Caco-2 (cell line): ENCODE data around the gene FAM184A. TPM values are rescaled to one million over a fixed set of nuclear protein-coding genes. Genes with fewer than 3 reads are reported as not detected.

ENCODE experiments used
- BruUV-seq: library from RNA; stranded (reverse); fragments of 400-500 nt; replicated peaks from 2 replicates; lab custom pipeline; 2021; lab: Mats Ljungman, UMichigan
- CTCF ChIA-PET: fragments of 300-600 bp; sonication (Branson Sonifier 250); formaldehyde crosslinking; loops from one replicate; lab custom pipeline; 2022; ENCODE audit warnings: antibody characterized with exemption; lab: Charles Lee
- POLR2A ChIA-PET: fragments of 300-600 bp; sonication (Branson Sonifier 250); formaldehyde crosslinking; loops from one replicate; lab custom pipeline; 2022; ENCODE audit warnings: antibody characterized with exemption; lab: Charles Lee
- DNase-seq, 2 experiments: peaks; one replicate each; pipeline versions ENCODE4 v3.0.0 to v3.0.0-alpha.2; 2020 to 2022
- H3K27me3 ChIP-seq: replicated peaks from 2 replicates; pipeline ENCODE4 v1.6.0; 2011; ENCODE audit warnings: low read length; ENCODE audit not compliant: control insufficient read depth, insufficient read depth
- H3K36me3 ChIP-seq: 2 replicates; pipeline ENCODE4 v1.5.1; 2011; ENCODE audit warnings: low read length; ENCODE audit not compliant: control insufficient read depth, insufficient read depth
- H3K4me1 ChIP-seq: fragments of 250-450 bp; sonication (Bioruptor Pico); 2 replicates; pipeline ENCODE4 v1.5.1; 2020; ENCODE audit warnings: mild to moderate bottlenecking
- H3K4me3 ChIP-seq: 2 replicates; pipeline ENCODE4 v1.5.1; 2011; ENCODE audit warnings: low read depth, mild to moderate bottlenecking, control low read depth, low read length
- H3K9me3 ChIP-seq: fragments of 250-450 bp; sonication (Bioruptor Pico); 2 replicates; pipeline ENCODE4 v1.5.1; 2020; ENCODE audit warnings: mild to moderate bottlenecking, moderate library complexity
- H3K27ac Mint-ChIP-seq: one replicate; pipeline ENCODE4 v1.8.0; 2022; ENCODE audit warnings: mixed read lengths; ENCODE audit not compliant: unreplicated experiment
- H3K27me3 Mint-ChIP-seq: one replicate; pipeline ENCODE4 v1.8.0; 2022; ENCODE audit warnings: mixed read lengths; ENCODE audit not compliant: insufficient read depth, unreplicated experiment
- H3K36me3 Mint-ChIP-seq: one replicate; pipeline ENCODE4 v1.8.0; 2022; ENCODE audit warnings: mild to moderate bottlenecking, mixed read lengths; ENCODE audit not compliant: insufficient read depth, unreplicated experiment
- H3K4me1 Mint-ChIP-seq: one replicate; pipeline ENCODE4 v1.8.0; 2022; ENCODE audit warnings: low read depth, mixed read lengths; ENCODE audit not compliant: unreplicated experiment
- H3K4me3 Mint-ChIP-seq: one replicate; pipeline ENCODE4 v1.8.0; 2022; ENCODE audit warnings: mild to moderate bottlenecking, moderate library complexity, mixed read lengths; ENCODE audit not compliant: unreplicated experiment
- H3K9me3 Mint-ChIP-seq: one replicate; pipeline ENCODE4 v1.8.0; 2022; ENCODE audit warnings: mixed read lengths; ENCODE audit not compliant: unreplicated experiment
- CTCF ChIP-seq, 2 experiments: fragments of 200-600 bp in 1 of 2; IDR thresholded peaks; 1 replicate in 1 of 2; 2 replicates in 1 of 2; pipeline versions ENCODE4 v1.5.1 to v1.8.0; 2011 to 2022; ENCODE audit warnings: antibody characterized with exemption in 1 of 2, control low read depth in 1 of 2, inconsistent platforms in 1 of 2, low read depth in 1 of 2, low read length in 1 of 2, mild to moderate bottlenecking in 1 of 2, moderate library complexity in 1 of 2; ENCODE audit not compliant: insufficient read depth in 1 of 2, severe bottlenecking in 1 of 2, unreplicated experiment in 1 of 2
- intact Hi-C: fragments of 100-400 bp; cut with micrococcal nuclease; formaldehyde crosslinking; loops from one replicate; pipeline ENCODE4 v1.10.0; 2022; ENCODE audit not compliant: unreplicated experiment
- total RNA-seq: library from RNA; stranded (reverse); gene quantifications from 2 replicates; pipeline ENCODE4 v1.2.3, GENCODE V29; 2022

The FAM184A gene
- total RNA-seq, 1 experiment from 2014 or later: 10.8 TPM

- TF ChIP-seq CTCF (IDR thresholded peaks at IDR 0.05; ENCODE audit: insufficient read depth in 1 of 2, low read depth in 1 of 2, low read length in 1 of 2, severe bottlenecking in 1 of 2, unreplicated experiment in 1 of 2): no peak
- H3K36me3 Mint-ChIP-seq: peaks cover under 1% of the 10 kb centered on the region
- no peaks in the 10 kb centered on the region for H3K4me1 ChIP-seq
- H3K27ac Mint-ChIP-seq: no peak overlapping the region
- no peaks in the 10 kb centered on the region for H3K36me3 ChIP-seq
- no peaks in the 10 kb centered on the region for H3K9me3 ChIP-seq
- no TSS peak for BruUV-seq
- H3K9me3 Mint-ChIP-seq: no peaks in the 10 kb centered on the region
- CTCF ChIA-PET: no interaction called here
- intact Hi-C loops: no loop called here
- DNase-seq: no peak
- H3K27me3 ChIP-seq: no peaks in the 10 kb centered on the region
- no peaks in the 10 kb centered on the region for H3K27me3 Mint-ChIP-seq
- no peaks in the 10 kb centered on the region for H3K4me1 Mint-ChIP-seq
- no peak overlapping the region for H3K4me3 ChIP-seq
- POLR2A ChIA-PET: no interaction called here
- H3K4me3 Mint-ChIP-seq: no peak overlapping the region
Measured at GRCh38 chr6:118974790-118975189, 103.7 kb downstream of the FAM184A start.

GRCh38 chr6:118971682-118972081, 106.8 kb downstream of the FAM184A start:
- Histone ChIP-seq H3K36me3 (no peaks in the 10 kb centered on the region), H3K27me3 (no peaks in the 10 kb centered on the region), H3K4me3 (no peak overlapping the region), H3K9me3 (no peaks in the 10 kb centered on the region), H3K4me1 (no peaks in the 10 kb centered on the region)
- ChIA-PET CTCF (interaction anchor here (1.3 kb wide), 1 partner anchor 139 kb away, joined by 3 read pairs; no protein-coding TSS in a partner anchor), POLR2A (no interaction called here)
- Mint-ChIP-seq H3K36me3 (no peaks in the 10 kb centered on the region), H3K9me3 (no peaks in the 10 kb centered on the region), H3K4me3 (no peak overlapping the region), H3K27me3 (no peaks in the 10 kb centered on the region), H3K4me1 (no peaks in the 10 kb centered on the region), H3K27ac (no peak overlapping the region)
- intact Hi-C loops: no loop called here
- TF ChIP-seq CTCF (IDR thresholded peaks at IDR 0.05; ENCODE audit: insufficient read depth in 1 of 2, low read depth in 1 of 2, low read length in 1 of 2, severe bottlenecking in 1 of 2, unreplicated experiment in 1 of 2): no peak
- no peak for DNase-seq
- BruUV-seq: no TSS peak

GRCh38 chr6:118970866-118971265, 107.6 kb downstream of the FAM184A start:
- no peak for TF ChIP-seq CTCF (IDR thresholded peaks at IDR 0.05; ENCODE audit: insufficient read depth in 1 of 2, low read depth in 1 of 2, low read length in 1 of 2, severe bottlenecking in 1 of 2, unreplicated experiment in 1 of 2)
- no peaks in the 10 kb centered on the region for H3K9me3 Mint-ChIP-seq
- CTCF ChIA-PET: interaction anchor here (1.3 kb wide), 1 partner anchor 140 kb away, joined by 3 read pairs; no protein-coding TSS in a partner anchor
- POLR2A ChIA-PET: no interaction called here
- H3K4me1 Mint-ChIP-seq: no peaks in the 10 kb centered on the region
- no peak overlapping the region for H3K27ac Mint-ChIP-seq
- H3K9me3 ChIP-seq: no peaks in the 10 kb centered on the region
- H3K4me3 ChIP-seq: no peak overlapping the region
- intact Hi-C loops: no loop called here
- H3K27me3 Mint-ChIP-seq: no peaks in the 10 kb centered on the region
- no TSS peak for BruUV-seq
- H3K4me1 ChIP-seq: 0 out of 2 replicates have a peak, but pooled peaks cover 5% of the 10 kb centered on the region
- H3K36me3 ChIP-seq: no peaks in the 10 kb centered on the region
- H3K27me3 ChIP-seq: no peaks in the 10 kb centered on the region
- no peak for DNase-seq
- no peaks in the 10 kb centered on the region for H3K36me3 Mint-ChIP-seq
- no peak overlapping the region for H3K4me3 Mint-ChIP-seq
